ENCODE results near the gene MED13L. TPM values are rescaled to one million over a fixed set of nuclear protein-coding genes. Genes with fewer than 3 reads are reported as not detected.

The MED13L gene
- total RNA-seq, 1 experiment from 2014 or later: 80.5 TPM

GRCh38 chr12:116278279-116278626 lies 760 bp upstream of the MED13L start:
- ATAC-seq (peak; percentile 3; the same call in 1 of the 2 replicates), DNase-seq (ENCODE audit: low spot score) (no peak)
- peak overlapping the region; percentile 85 for H3K4me3 Mint-ChIP-seq
- peak overlapping the region; percentile 78; the same call in 1 of the 2 replicates for H3K27ac Mint-ChIP-seq
- no peak for TF ChIP-seq AR (CRISPR knock-in tag; IDR thresholded peaks at IDR 0.05)
- no peak for TF ChIP-seq MLX (CRISPR knock-in tag; IDR thresholded peaks at IDR 0.05)
- TF ChIP-seq ZNF138 (CRISPR knock-in tag; conservative IDR thresholded peaks at IDR 0.05): no peak
- no peak for TF ChIP-seq ZNF219 (CRISPR knock-in tag; IDR thresholded peaks at IDR 0.05; ENCODE audit: borderline replicate concordance)
- TF ChIP-seq HMGA2 (CRISPR knock-in tag; IDR thresholded peaks at IDR 0.05): no peak
- TF ChIP-seq MYBL2 (CRISPR knock-in tag; IDR thresholded peaks at IDR 0.05): no peak
- TF ChIP-seq USF2 (CRISPR knock-in tag; IDR thresholded peaks at IDR 0.05): no peak
- no peak for TF ChIP-seq JAZF1 (CRISPR knock-in tag; IDR thresholded peaks at IDR 0.05)
- TF ChIP-seq TEAD1 (CRISPR knock-in tag; IDR thresholded peaks at IDR 0.05): no peak
- TF ChIP-seq ZNF317 (CRISPR knock-in tag; IDR thresholded peaks at IDR 0.05; ENCODE audit: borderline replicate concordance, low read depth): no peak
- TF ChIP-seq OVOL2 (CRISPR knock-in tag; IDR thresholded peaks at IDR 0.05; ENCODE audit: borderline replicate concordance): no peak
- TF ChIP-seq RELA (CRISPR knock-in tag; IDR thresholded peaks at IDR 0.05; ENCODE audit: borderline replicate concordance): no peak
- TF ChIP-seq E2F5 (CRISPR knock-in tag; IDR thresholded peaks at IDR 0.05): no peak
- TF ChIP-seq PRRX2 (CRISPR knock-in tag; IDR thresholded peaks at IDR 0.05): no peak
- peaks cover 66% of the 10 kb centered on the region for H3K4me1 Mint-ChIP-seq
- ChIA-PET POLR2A (no interaction called here), CTCF (interaction anchor here (0.6 to 1.8 kb wide), 7 partner anchors 12 to 585 kb away, joined by 3 to 7 read pairs (median 4); no protein-coding TSS in a partner anchor)
- peaks cover 4% of the 10 kb centered on the region; the same call in 1 of the 2 replicates for H3K27me3 Mint-ChIP-seq (ENCODE audit: low read depth)
- no peaks in the 10 kb centered on the region for H3K36me3 Mint-ChIP-seq
- H3K9me3 Mint-ChIP-seq: no peaks in the 10 kb centered on the region

GRCh38 chr12:116276652-116277466 lies 634 bp downstream of the MED13L start:
- CTCF ChIA-PET: interaction anchor here (0.6 to 1.8 kb wide), 9 partner anchors 10 to 587 kb away, joined by 3 to 10 read pairs (median 3); no protein-coding TSS in a partner anchor
- H3K27ac Mint-ChIP-seq: peak overlapping the region; percentile 95
- no peak for TF ChIP-seq ATF6 (CRISPR knock-in tag; IDR thresholded peaks at IDR 0.05)
- no peak for TF ChIP-seq MAX (CRISPR knock-in tag; IDR thresholded peaks at IDR 0.05)
- no peak for TF ChIP-seq ZBTB43 (CRISPR knock-in tag; IDR thresholded peaks at IDR 0.05)
- no peak for TF ChIP-seq TEAD4 (CRISPR knock-in tag; IDR thresholded peaks at IDR 0.05)
- no peak for TF ChIP-seq NR1H2 (CRISPR knock-in tag; IDR thresholded peaks at IDR 0.05)
- no peak for TF ChIP-seq ZNF416 (CRISPR knock-in tag; IDR thresholded peaks at IDR 0.05)
- no peak for TF ChIP-seq GABPB1 (CRISPR knock-in tag; IDR thresholded peaks at IDR 0.05)
- no peak for TF ChIP-seq ZNF671 (CRISPR knock-in tag; IDR thresholded peaks at IDR 0.05)

More at GRCh38 chr12:116276652-116277466, 634 bp downstream of the MED13L start:
- peak; percentile 61 for DNase-seq (ENCODE audit: low spot score)
- peak overlapping the region; percentile 98 for H3K4me3 Mint-ChIP-seq
- no peaks in the 10 kb centered on the region for H3K36me3 Mint-ChIP-seq
- POLR2A ChIA-PET: no interaction called here
- H3K4me1 Mint-ChIP-seq: peaks cover 58% of the 10 kb centered on the region
- no peaks in the 10 kb centered on the region for H3K9me3 Mint-ChIP-seq
- ATAC-seq: peak; percentile 3; the same call in 1 of the 2 replicates
- peaks cover 4% of the 10 kb centered on the region; the same call in 1 of the 2 replicates for H3K27me3 Mint-ChIP-seq (ENCODE audit: low read depth)

Data from WTC11 (cell line).